K562 (cell line): ENCODE results near the gene CDC42BPB.

Experiments used
- BCL6 ChIP-seq: fragments of 250-450 bp; sonication (Bioruptor Pico); IDR thresholded peaks from 2 replicates; pipeline ENCODE4 v1.4.0; 2020
- CBX2 ChIP-seq: fragments of 200-600 bp; sonication (generic); IDR thresholded peaks from one replicate; pipeline ENCODE4 v1.6.1; 2012; ENCODE audit warnings: mild to moderate bottlenecking, low read length, inconsistent platforms; ENCODE audit not compliant: insufficient read depth, poor library complexity, severe bottlenecking
- CHD2 ChIP-seq: IDR thresholded peaks from 2 replicates; pipeline ENCODE4 v1.6.1; 2011; ENCODE audit warnings: low read depth, low read length
- EZH2 ChIP-seq: IDR thresholded peaks from 2 replicates; pipeline ENCODE4 v1.6.1; 2012; ENCODE audit warnings: low read depth, mild to moderate bottlenecking, inconsistent platforms, low read length, borderline replicate concordance
- KAT7 ChIP-seq: sonication (generic); formaldehyde crosslinking; IDR thresholded peaks from 2 replicates; pipeline ENCODE4 v1.8.0; 2022; ENCODE audit warnings: missing genetic modification reagents, mild to moderate bottlenecking, borderline replicate concordance
- MXD1 ChIP-seq: fragments of 250-450 bp; sonication (Bioruptor Pico); IDR thresholded peaks from 2 replicates; pipeline ENCODE4 v1.8.0; 2021; ENCODE audit warnings: borderline replicate concordance, mild to moderate bottlenecking, moderate library complexity; ENCODE audit not compliant: poor library complexity, severe bottlenecking
- POLR2A ChIP-seq: fragments of 450-650 bp; conservative IDR thresholded peaks from 2 replicates; pipeline ENCODE4 v1.6.1; 2016
- RAD21 ChIP-seq, 2 experiments: fragments of 250-450 bp in 1 of 2; fragments of 450-650 bp in 1 of 2; sonication (Bioruptor Pico) in 1 of 2; formaldehyde crosslinking in 1 of 2; IDR thresholded peaks in 1 of 2; conservative IDR thresholded peaks in 1 of 2; 2 replicates each; pipeline versions ENCODE4 v1.4.0 to v1.8.0; 2020 to 2022; ENCODE audit warnings: mild to moderate bottlenecking in 2 of 2, moderate library complexity in 1 of 2
- SMARCE1 ChIP-seq: fragments of 450-650 bp; IDR thresholded peaks from 2 replicates; pipeline ENCODE4 v1.7.1; 2016; ENCODE audit warnings: mild to moderate bottlenecking
- SP1 ChIP-seq: sonication (generic); formaldehyde crosslinking; IDR thresholded peaks from 2 replicates; pipeline ENCODE4 v1.8.1; 2022; ENCODE audit warnings: mild to moderate bottlenecking, missing genetic modification reagents
- TEAD4 ChIP-seq, 2 experiments: sonication (generic) in 1 of 2; formaldehyde crosslinking in 1 of 2; IDR thresholded peaks; 2 replicates each; pipeline versions ENCODE4 v1.6.1 to v1.8.0; 2012 to 2022; ENCODE audit warnings: borderline replicate concordance in 1 of 2, inconsistent platforms in 1 of 2, low read length in 1 of 2, mild to moderate bottlenecking in 1 of 2, missing genetic modification reagents in 1 of 2
- XRCC3 ChIP-seq: fragments of 450-650 bp; IDR thresholded peaks from 2 replicates; pipeline ENCODE4 v1.6.1; 2017; ENCODE audit warnings: mild to moderate bottlenecking, moderate library complexity
- ZNF274 ChIP-seq: IDR thresholded peaks from 2 replicates; pipeline ENCODE4 v1.6.1; 2011; ENCODE audit warnings: low read depth, mild to moderate bottlenecking, low read length, moderate library complexity, borderline replicate concordance

- TF ChIP-seq EZH2 = no peak
- no peak for TF ChIP-seq TEAD4 (IDR thresholded peaks at IDR 0.05; ENCODE audit: low read length)
- no peak for TF ChIP-seq TEAD4 (CRISPR knock-in tag; IDR thresholded peaks at IDR 0.05; ENCODE audit: borderline replicate concordance)
- no peak for TF ChIP-seq XRCC3
- TF ChIP-seq MXD1 (CRISPR knock-in tag) = no peak
- TF ChIP-seq SMARCE1 = no peak
- no peak for TF ChIP-seq POLR2A
- TF ChIP-seq BCL6 (CRISPR knock-in tag) = no peak
- TF ChIP-seq ZNF274 = no peak
- no peak for TF ChIP-seq CBX2
- TF ChIP-seq RAD21 (CRISPR knock-in tag; conservative IDR thresholded peaks at IDR 0.05 in 1 of 2, IDR thresholded peaks at IDR 0.05 in 1 of 2) = no peak
- no peak for TF ChIP-seq SP1 (CRISPR knock-in tag)
- no peak for TF ChIP-seq KAT7
- no peak for TF ChIP-seq CHD2
Observed at GRCh38 chr14:103101257-103101962, 44.1 kb upstream of the CDC42BPB start.
